Gastrocnemius medialis (tissue), 4 donors: ENCODE measurements around the gene PDE4D. TPM values are rescaled to one million over a fixed set of nuclear protein-coding genes. Genes with fewer than 3 reads are reported as not detected.
A peak's percentile ranks its signal among the peaks of the same experiment; 100 is the strongest.

Experiments used
- ATAC-seq, 2 donors: fragments of 150-250 bp; one replicate each; pipeline ENCODE4 v1.9.1; 2016
- DNase-seq, 2 donors: peaks; one replicate each; pipeline ENCODE4 v3.0.0-alpha.2; 2019
- H3K27ac ChIP-seq, 4 donors: fragments of 200-600 bp; sonication (generic); 1 replicate in 1 of 4; 2 replicates in 3 of 4; pipeline ENCODE4 v1.5.1; 2016 to 2018; ENCODE audit warnings: mild to moderate bottlenecking in 2 of 4, moderate library complexity in 1 of 4
- H3K27me3 ChIP-seq, 3 donors: fragments of 200-600 bp; sonication (generic) in 2 of 3; 1 replicate in 1 of 3; 2 replicates in 2 of 3; pipeline versions ENCODE4 v1.5.1 to v1.6.0; 2016 to 2019; ENCODE audit warnings: mild to moderate bottlenecking in 1 of 3, moderate library complexity in 1 of 3
- H3K36me3 ChIP-seq, 2 donors: fragments of 200-600 bp; sonication (generic) in 1 of 2; one replicate each; pipeline ENCODE4 v1.5.1; 2017 to 2018
- H3K4me1 ChIP-seq, 2 donors: fragments of 200-600 bp; sonication (generic) in 1 of 2; one replicate each; pipeline ENCODE4 v1.5.1; 2016 to 2017; ENCODE audit warnings: mild to moderate bottlenecking in 2 of 2
- H3K4me3 ChIP-seq, 4 donors: fragments of 200-600 bp; sonication (generic) in 3 of 4; 1 replicate in 1 of 4; 2 replicates in 3 of 4; pipeline ENCODE4 v1.5.1; 2016 to 2019; ENCODE audit warnings: mild to moderate bottlenecking in 2 of 4
- H3K9me3 ChIP-seq, 3 donors: fragments of 200-600 bp; sonication (generic) in 2 of 3; 1 replicate in 1 of 3; 2 replicates in 2 of 3; pipeline ENCODE4 v1.5.1; 2016 to 2019
- CTCF ChIP-seq, 5 experiments: fragments of 450-650 bp in 3 of 5; fragments of 200-600 bp in 2 of 5; sonication (generic) in 2 of 5; IDR thresholded peaks in 4 of 5; conservative IDR thresholded peaks in 1 of 5; 1 replicate in 4 of 5; 2 replicates in 1 of 5; pipeline ENCODE4 v1.5.1; 2016 to 2019; ENCODE audit warnings: antibody characterized with exemption in 5 of 5, mild to moderate bottlenecking in 3 of 5, moderate library complexity in 3 of 5
- POLR2A ChIP-seq, 2 donors: fragments of 450-650 bp; IDR thresholded peaks; one replicate each; pipeline ENCODE4 v1.6.1; 2017; ENCODE audit warnings: antibody characterized with exemption in 2 of 2, mild to moderate bottlenecking in 2 of 2, moderate library complexity in 2 of 2
- in situ Hi-C, 4 donors: fragments of 200-750 bp; cut with MboI; loops; one replicate each; pipeline versions ENCODE4 v1.15.0 to v1.8.0; 2017; ENCODE audit warnings: low sequenced_read_pairs in 4 of 4
- intact Hi-C: fragments of 100-400 bp; cut with DNase I; formaldehyde crosslinking; loops from one replicate; pipeline ENCODE4 v1.15.1; 2023; ENCODE audit warnings: low total_unique reads
- total RNA-seq, 4 donors: library from RNA; depleted of rRNA; stranded (reverse); fragments of >200 nt; gene quantifications; one replicate each; pipeline versions ENCODE4 v1.1.0 to v1.2.3, GENCODE V29; 2016

The PDE4D gene
- total RNA-seq, 4 donors from 2014 or later = 133 to 223 (median 185) TPM

DNA sequence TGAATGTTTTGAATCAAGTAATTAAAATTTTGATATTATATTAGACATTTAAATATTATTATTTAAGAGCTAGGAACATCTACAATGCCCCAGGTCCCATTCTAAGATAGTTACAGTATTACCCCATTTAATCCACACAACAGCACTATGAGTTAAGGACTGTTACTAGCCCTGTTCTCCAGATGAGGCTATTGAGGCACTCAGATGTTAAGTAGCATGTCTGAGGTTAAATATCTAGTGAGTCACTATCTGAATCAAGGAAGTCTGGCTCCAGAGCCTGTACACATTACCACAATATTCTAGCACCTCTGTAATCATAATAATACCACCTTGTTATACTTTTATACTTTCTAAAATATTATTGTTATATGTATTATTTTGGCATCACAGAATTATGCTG, 304.6 kb downstream of the PDE4D start:
- H3K27me3 ChIP-seq = no peaks in the 10 kb centered on the region
- H3K4me1 ChIP-seq = peaks cover 12 to 28% of the 10 kb centered on the region in 2 donors
- H3K9me3 ChIP-seq = no peaks in the 10 kb centered on the region
- peak; percentile 24 to 68 for TF ChIP-seq POLR2A (IDR thresholded peaks at IDR 0.05)
- TF ChIP-seq CTCF (IDR thresholded peaks at IDR 0.05 in 4 of 5, conservative IDR thresholded peaks at IDR 0.05 in 1 of 5) = no peak
- no peak for DNase-seq
- ATAC-seq = peak; percentile 57 to 74
- peak overlapping the region; percentile 63 to 74 (median 67) for H3K4me3 ChIP-seq
- intact Hi-C loops = loop anchor here (5.0 kb wide), 1 partner anchor 222 kb away; no protein-coding TSS in a partner anchor
- H3K36me3 ChIP-seq = no peaks in the 10 kb centered on the region
- peak overlapping the region; percentile 78 to 92 (median 88) for H3K27ac ChIP-seq
- in situ Hi-C loops = loop anchor here in 1 of 4 donors (10.0 kb wide), 1 partner anchor 76 kb away; no protein-coding TSS in a partner anchor

- ATAC-seq (peak; percentile 53 to 68), DNase-seq (peak; percentile 71 to 88)
- peaks cover 8 to 28% of the 10 kb centered on the region in 2 donors for H3K4me1 ChIP-seq
- peak overlapping the region; percentile 63 to 74 (median 67) for H3K4me3 ChIP-seq
- TF ChIP-seq POLR2A (IDR thresholded peaks at IDR 0.05) (peak; percentile 60 to 84), CTCF (IDR thresholded peaks at IDR 0.05 in 4 of 5, conservative IDR thresholded peaks at IDR 0.05 in 1 of 5) (peak in 2 of 5 experiments; percentile 8 to 42)
- no peaks in the 10 kb centered on the region for H3K36me3 ChIP-seq
- H3K27ac ChIP-seq = peak overlapping the region; percentile 78 to 92 (median 88)
- no peaks in the 10 kb centered on the region for H3K27me3 ChIP-seq
- no peaks in the 10 kb centered on the region for H3K9me3 ChIP-seq
- intact Hi-C loops (loop anchor here (2.0 to 5.0 kb wide), 2 partner anchors 73 to 220 kb away; no protein-coding TSS in a partner anchor), in situ Hi-C loops (loop anchor here in 1 of 4 donors (10.0 kb wide), 1 partner anchor 77 kb away; no protein-coding TSS in a partner anchor)
These were observed 305.8 kb downstream of the PDE4D start for GRCh38 chr5:59587489-59588337.

- DNase-seq = no peak
These were observed 306.7 kb downstream of the PDE4D start for GRCh38 chr5:59586841-59587240.

More at GRCh38 chr5:59586841-59587240, 306.7 kb downstream of the PDE4D start:
- intact Hi-C loops = loop anchor here (2.0 to 5.0 kb wide), 2 partner anchors 74 to 220 kb away; no protein-coding TSS in a partner anchor
- in situ Hi-C loops = loop anchor here in 1 of 4 donors (10.0 kb wide), 1 partner anchor 78 kb away; no protein-coding TSS in a partner anchor
- no peaks in the 10 kb centered on the region for H3K9me3 ChIP-seq
- ATAC-seq = no peak
- peaks cover 9 to 29% of the 10 kb centered on the region in 2 donors for H3K4me1 ChIP-seq
- H3K36me3 ChIP-seq = no peaks in the 10 kb centered on the region
- H3K4me3 ChIP-seq = peak overlapping the region; percentile 63 to 74 (median 67)
- TF ChIP-seq CTCF (IDR thresholded peaks at IDR 0.05 in 4 of 5, conservative IDR thresholded peaks at IDR 0.05 in 1 of 5) = no peak
- no peak for TF ChIP-seq POLR2A (IDR thresholded peaks at IDR 0.05)
- H3K27ac ChIP-seq = peak overlapping the region; percentile 78 to 92 (median 88)
- H3K27me3 ChIP-seq = no peaks in the 10 kb centered on the region
